NCI-H146 treated with DMSO at 0.1 percent for 48 hours (cell line): ENCODE measurements around the gene CUL5.
A peak's percentile ranks its signal among the peaks of the same experiment; 100 is the strongest.
"Not testable (repeated sequence)": the region's sequence is repeated elsewhere in the genome, so short reads cannot be mapped to it uniquely, and the experiment has no call there.

ENCODE experiments used
- DNase-seq: peaks from one replicate; lab custom pipeline; 2025; ENCODE audit not compliant: unreplicated experiment; lab: John Stamatoyannopoulos, UW

The CUL5 gene

GRCh38 chr11:108111126-108111525 is 102.4 kb downstream of the CUL5 start:
- DNase-seq, result no peak

- DNase-seq, result no peak
Measured at GRCh38 chr11:108112057-108112456, 103.4 kb downstream of the CUL5 start.

GRCh38 chr11:108115500-108116140 is 106.9 kb downstream of the CUL5 start:
- no peak for DNase-seq

- peak; percentile 5 for DNase-seq
Measured at GRCh38 chr11:108117746-108118371, 109.2 kb downstream of the CUL5 start.

GRCh38 chr11:108120936-108121273 is 112.2 kb downstream of the CUL5 start:
- DNase-seq, result not testable (repeated sequence)

- DNase-seq, result peak; percentile 80
Measured at GRCh38 chr11:108121274-108122155, 112.8 kb downstream of the CUL5 start, which contains the start of gene ACAT1. ACAT1 (plus strand) TSS chr11:108121567; CDS start chr11:108121607, 40 bp downstream.

- peak; percentile 59 for DNase-seq
Measured at GRCh38 chr11:108122166-108122628, 113.5 kb downstream of the CUL5 start.

- no peak for DNase-seq
Measured at GRCh38 chr11:108125096-108125495, 116.4 kb downstream of the CUL5 start.

GRCh38 chr11:108128772-108129171 is 120.1 kb downstream of the CUL5 start:
- no peak for DNase-seq

GRCh38 chr11:108131993-108132392 is 123.3 kb downstream of the CUL5 start:
- DNase-seq, result no peak

GRCh38 chr11:108132993-108133538 is 124.4 kb downstream of the CUL5 start:
- not testable (repeated sequence) for DNase-seq

GRCh38 chr11:108135845-108136544 is 127.3 kb downstream of the CUL5 start:
- DNase-seq, result no peak

- no peak for DNase-seq
Measured at GRCh38 chr11:108137212-108137611, 128.5 kb downstream of the CUL5 start.

GRCh38 chr11:108142304-108142703 is 133.6 kb downstream of the CUL5 start:
- DNase-seq, result no peak

- DNase-seq, result no peak
Measured at GRCh38 chr11:108144615-108145014, 135.9 kb downstream of the CUL5 start.

- no peak for DNase-seq
Measured at GRCh38 chr11:108147150-108147549, 138.5 kb downstream of the CUL5 start.

- no peak for DNase-seq
Measured at GRCh38 chr11:108148556-108148955, 139.9 kb downstream of the CUL5 start.

- no peak for DNase-seq
Measured at GRCh38 chr11:108154591-108154990, 145.9 kb downstream of the CUL5 start.
